Measurements from ENCODE around the gene SLC12A2. TPM values are rescaled to one million over a fixed set of nuclear protein-coding genes. Genes with fewer than 3 reads are reported as not detected.

The SLC12A2 gene
- total and polyA plus RNA-seq, 2 donors (not counting 1 experiment from before 2014, with no cell fraction given): 3.1 to 28.7 TPM

GRCh38 chr5:128100860-128101557 lies 17.4 kb downstream of the SLC12A2 start:
- Histone ChIP-seq H3K4me2 (replicated peaks; ENCODE audit: low read depth, low read length, poor library complexity, severe bottlenecking) (no peak overlapping the region), H2AFZ (ENCODE audit: insufficient read depth, low read depth, low read length, poor library complexity, severe bottlenecking) (no peak overlapping the region), H3K79me2 (ENCODE audit: control insufficient read depth, insufficient read depth, low read length) (peaks cover 70% of the 10 kb centered on the region), H3K27ac (ENCODE audit: low read length in 2 of 2) (no peak overlapping the region), H4K20me1 (ENCODE audit: control insufficient read depth, insufficient read depth, low read length, poor library complexity, severe bottlenecking) (peaks cover 12% of the 10 kb centered on the region), H3K4me3 (ENCODE audit: control extremely low read depth in 1 of 5, extremely low read depth in 1 of 5, insufficient read depth in 1 of 5, low read depth in 2 of 5, low read length in 4 of 5) (no peak overlapping the region), H3K4me1 (ENCODE audit: control insufficient read depth in 2 of 2, insufficient read depth in 2 of 2, low read length in 2 of 2) (no peaks in the 10 kb centered on the region), H3K27me3 (replicated peaks in 1 of 4; ENCODE audit: control extremely low read depth in 1 of 4, control insufficient read depth in 3 of 4, insufficient read depth in 4 of 4, low read length in 3 of 4) (no peaks in the 10 kb centered on the region), H3K36me3 (replicated peaks in 1 of 2; ENCODE audit: control extremely low read depth in 1 of 2, control insufficient read depth in 1 of 2, extremely low read depth in 1 of 2, insufficient read depth in 2 of 2, low read length in 1 of 2) (peaks cover 2 to 13% of the 10 kb centered on the region in 2 experiments), H3K9ac (ENCODE audit: low read length) (no peak overlapping the region), H3K9me3 (ENCODE audit: control extremely low read depth in 1 of 3, control insufficient read depth in 2 of 3, insufficient read depth in 1 of 3, low read length in 2 of 3) (peaks cover 0 to 24% (median 5%) of the 10 kb centered on the region in 3 donors)
- ATAC-seq (ENCODE audit: low read depth) (no peak), DNase-seq (no peak)
- intact Hi-C loops (cut with micrococcal nuclease): no loop called here
- Mint-ChIP-seq H3K4me3 (no peak overlapping the region), H3K27me3 (no peaks in the 10 kb centered on the region), H3K9me3 (ENCODE audit: insufficient read depth) (peaks cover 19% of the 10 kb centered on the region), H3K4me1 (peaks cover 16% of the 10 kb centered on the region), H3K27ac (no peak overlapping the region)
- no CpG with 5 or more reads among the region's 5 CpGs for WGBS (ENCODE audit: insufficient coverage)
- POLR2A ChIA-PET: no interaction called here
- TF ChIP-seq CTCF (IDR thresholded peaks at IDR 0.05) (no peak), EZH2 (IDR thresholded peaks at IDR 0.05; ENCODE audit: borderline replicate concordance, insufficient read depth, low read depth, low read length, poor library complexity, severe bottlenecking) (no peak)
- CTCF ChIA-PET: no interaction called here

- Histone ChIP-seq H3K9me3 (ENCODE audit: control extremely low read depth in 1 of 3, control insufficient read depth in 2 of 3, insufficient read depth in 1 of 3, low read length in 2 of 3) (peaks cover 0 to 22% (median 5%) of the 10 kb centered on the region in 3 donors), H4K20me1 (ENCODE audit: control insufficient read depth, insufficient read depth, low read length, poor library complexity, severe bottlenecking) (peaks cover 12% of the 10 kb centered on the region), H3K27me3 (replicated peaks in 1 of 4; ENCODE audit: control extremely low read depth in 1 of 4, control insufficient read depth in 3 of 4, insufficient read depth in 4 of 4, low read length in 3 of 4) (no peaks in the 10 kb centered on the region), H3K4me2 (replicated peaks; ENCODE audit: low read depth, low read length, poor library complexity, severe bottlenecking) (no peak overlapping the region), H3K27ac (ENCODE audit: low read length in 2 of 2) (no peak overlapping the region), H2AFZ (ENCODE audit: insufficient read depth, low read depth, low read length, poor library complexity, severe bottlenecking) (no peak overlapping the region), H3K79me2 (ENCODE audit: control insufficient read depth, insufficient read depth, low read length) (peaks cover 66% of the 10 kb centered on the region), H3K4me3 (ENCODE audit: control extremely low read depth in 1 of 5, extremely low read depth in 1 of 5, insufficient read depth in 1 of 5, low read depth in 2 of 5, low read length in 4 of 5) (no peak overlapping the region), H3K4me1 (ENCODE audit: control insufficient read depth in 2 of 2, insufficient read depth in 2 of 2, low read length in 2 of 2) (no peaks in the 10 kb centered on the region), H3K36me3 (replicated peaks in 1 of 2; ENCODE audit: control extremely low read depth in 1 of 2, control insufficient read depth in 1 of 2, extremely low read depth in 1 of 2, insufficient read depth in 2 of 2, low read length in 1 of 2) (peaks cover 2 to 13% of the 10 kb centered on the region in 2 experiments), H3K9ac (ENCODE audit: low read length) (no peak overlapping the region)
- no CpG with 5 or more reads among the region's 1 CpG for WGBS (ENCODE audit: insufficient coverage)
- no peak for DNase-seq
- peaks cover 16% of the 10 kb centered on the region for H3K4me1 Mint-ChIP-seq
- no peak overlapping the region for H3K4me3 Mint-ChIP-seq
- CTCF ChIA-PET: no interaction called here
- no peak for ATAC-seq (ENCODE audit: low read depth)
- H3K9me3 Mint-ChIP-seq (ENCODE audit: insufficient read depth): peaks cover 17% of the 10 kb centered on the region
- POLR2A ChIA-PET: no interaction called here
- no peaks in the 10 kb centered on the region for H3K27me3 Mint-ChIP-seq
- TF ChIP-seq CTCF (IDR thresholded peaks at IDR 0.05) (no peak), EZH2 (IDR thresholded peaks at IDR 0.05; ENCODE audit: borderline replicate concordance, insufficient read depth, low read depth, low read length, poor library complexity, severe bottlenecking) (no peak)
- intact Hi-C loops (cut with micrococcal nuclease): no loop called here
- H3K27ac Mint-ChIP-seq: no peak overlapping the region
Observed at GRCh38 chr5:128101676-128102075, 18.1 kb downstream of the SLC12A2 start.
